HFFc6 (cell line): ENCODE measurements around the gene MPPE1. TPM values are rescaled to one million over a fixed set of nuclear protein-coding genes. Genes with fewer than 3 reads are reported as not detected.

ENCODE experiments used
- DNase-seq: peaks from one replicate; pipeline ENCODE4 v3.0.0-alpha.2; 2018
- H3K27ac Mint-ChIP-seq: 2 replicates; pipeline ENCODE4 v1.8.0; 2020; ENCODE audit warnings: mild to moderate bottlenecking, mixed read lengths
- H3K27me3 Mint-ChIP-seq: 2 replicates; pipeline ENCODE4 v1.8.0; 2021; ENCODE audit warnings: mild to moderate bottlenecking, moderate library complexity, mixed read lengths; ENCODE audit not compliant: insufficient read depth
- H3K36me3 Mint-ChIP-seq: 2 replicates; pipeline ENCODE4 v1.8.0; 2021; ENCODE audit warnings: low read depth, mixed read lengths
- H3K4me1 Mint-ChIP-seq: 2 replicates; pipeline ENCODE4 v1.8.0; 2020; ENCODE audit warnings: low read depth, mixed read lengths
- H3K4me3 Mint-ChIP-seq: 2 replicates; pipeline ENCODE4 v1.8.0; 2020; ENCODE audit warnings: mild to moderate bottlenecking, moderate library complexity, mixed read lengths
- H3K9me3 Mint-ChIP-seq: 2 replicates; pipeline ENCODE4 v1.8.0; 2020; ENCODE audit warnings: mild to moderate bottlenecking, mixed read lengths
- total RNA-seq, 6 experiments: library from RNA; stranded (reverse); fragmentation: NEBNext Ultra II Directional; extraction: Animal tissue kit (Norgen Biotek cat#: 25700); gene quantifications; 2 replicates in 1 of 6; 3 replicates in 5 of 6; pipeline ENCODE4 v1.2.3, GENCODE V29; 2021
- TF ChIP-seq, protein P1 (sequence below): fragments of 200-600 bp; sonication (generic); IDR thresholded peaks from 2 replicates; pipeline ENCODE4 v1.5.0; 2021; ENCODE audit warnings: antibody characterized with exemption, mild to moderate bottlenecking

Gene MPPE1
- total RNA-seq, 6 experiments from 2014 or later, result 23.5 to 28.2 (median 26.0) TPM

DNA sequence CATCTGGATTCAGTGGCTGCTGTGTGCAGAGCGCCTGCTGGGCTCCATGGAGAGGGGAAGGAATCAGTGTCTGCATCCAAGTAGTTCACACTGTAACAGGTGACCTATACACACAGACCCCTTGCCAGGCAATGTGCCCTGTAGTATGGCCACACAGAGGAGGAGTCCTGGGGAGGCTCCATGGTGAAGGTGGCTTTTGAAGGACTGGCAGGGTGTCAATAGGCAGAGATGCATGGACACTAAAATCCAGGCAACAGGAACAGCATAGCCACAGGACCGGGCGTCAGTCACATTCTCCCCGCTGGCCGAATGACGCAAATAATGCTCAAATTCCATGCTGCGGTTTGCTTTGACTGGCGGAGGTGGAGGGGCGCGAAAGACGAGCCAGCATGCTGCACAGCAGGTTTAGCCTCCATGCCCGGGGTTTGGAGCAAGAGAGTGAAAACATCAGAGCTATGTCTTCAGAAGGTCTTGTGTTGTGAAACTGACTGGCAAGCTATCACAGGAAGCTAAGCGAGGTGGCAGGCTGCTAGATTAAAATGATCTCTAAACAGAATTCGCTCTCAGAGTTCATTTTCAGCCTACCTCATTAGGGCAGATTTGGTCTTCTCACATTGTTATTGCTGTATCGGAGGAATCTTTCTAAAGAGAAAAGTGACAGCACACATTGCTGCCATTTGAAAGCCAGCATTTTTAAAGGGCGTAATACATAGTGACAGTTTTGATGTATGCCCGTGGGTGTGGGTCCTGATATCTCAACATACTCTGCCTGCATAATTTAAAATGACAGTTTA lies 58.1 kb downstream of the MPPE1 start:
- H3K27me3 Mint-ChIP-seq, result peaks cover 8% of the 10 kb centered on the region
- peak; percentile 88 for DNase-seq
- H3K9me3 Mint-ChIP-seq, result no peaks in the 10 kb centered on the region
- peak overlapping the region; percentile 100 for H3K4me3 Mint-ChIP-seq
- peak overlapping the region; percentile 100 for H3K27ac Mint-ChIP-seq
- peaks cover 39% of the 10 kb centered on the region for H3K4me1 Mint-ChIP-seq
- H3K36me3 Mint-ChIP-seq, result peaks cover 7% of the 10 kb centered on the region
- TF ChIP-seq, protein P1, sequence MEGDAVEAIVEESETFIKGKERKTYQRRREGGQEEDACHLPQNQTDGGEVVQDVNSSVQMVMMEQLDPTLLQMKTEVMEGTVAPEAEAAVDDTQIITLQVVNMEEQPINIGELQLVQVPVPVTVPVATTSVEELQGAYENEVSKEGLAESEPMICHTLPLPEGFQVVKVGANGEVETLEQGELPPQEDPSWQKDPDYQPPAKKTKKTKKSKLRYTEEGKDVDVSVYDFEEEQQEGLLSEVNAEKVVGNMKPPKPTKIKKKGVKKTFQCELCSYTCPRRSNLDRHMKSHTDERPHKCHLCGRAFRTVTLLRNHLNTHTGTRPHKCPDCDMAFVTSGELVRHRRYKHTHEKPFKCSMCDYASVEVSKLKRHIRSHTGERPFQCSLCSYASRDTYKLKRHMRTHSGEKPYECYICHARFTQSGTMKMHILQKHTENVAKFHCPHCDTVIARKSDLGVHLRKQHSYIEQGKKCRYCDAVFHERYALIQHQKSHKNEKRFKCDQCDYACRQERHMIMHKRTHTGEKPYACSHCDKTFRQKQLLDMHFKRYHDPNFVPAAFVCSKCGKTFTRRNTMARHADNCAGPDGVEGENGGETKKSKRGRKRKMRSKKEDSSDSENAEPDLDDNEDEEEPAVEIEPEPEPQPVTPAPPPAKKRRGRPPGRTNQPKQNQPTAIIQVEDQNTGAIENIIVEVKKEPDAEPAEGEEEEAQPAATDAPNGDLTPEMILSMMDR, result no peak

DNA sequence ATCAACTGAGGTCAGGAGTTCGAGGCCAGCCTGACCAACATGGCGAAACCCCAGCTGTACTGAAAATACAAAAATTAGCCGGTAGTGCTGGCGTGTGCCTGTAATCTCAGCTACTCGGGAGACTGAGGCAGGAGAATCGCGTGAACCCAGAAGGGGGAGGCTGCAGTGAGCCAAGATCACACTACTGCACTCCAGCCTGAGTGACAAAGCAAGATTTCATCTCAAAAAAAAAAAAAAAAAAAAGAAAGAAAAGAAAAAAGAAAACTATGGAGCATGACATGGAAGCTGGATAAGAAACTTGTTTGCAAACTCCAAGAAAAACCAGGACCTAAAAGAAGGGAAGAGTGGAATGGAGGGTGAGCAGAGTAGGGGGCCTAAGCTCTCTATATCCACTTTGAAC lies 58.8 kb downstream of the MPPE1 start:
- peaks cover 8% of the 10 kb centered on the region for H3K27me3 Mint-ChIP-seq
- peaks cover 39% of the 10 kb centered on the region for H3K4me1 Mint-ChIP-seq
- TF ChIP-seq, protein P1, result no peak
- no peaks in the 10 kb centered on the region for H3K9me3 Mint-ChIP-seq
- peak overlapping the region; percentile 100 for H3K4me3 Mint-ChIP-seq
- DNase-seq, result no peak
- H3K27ac Mint-ChIP-seq, result peak overlapping the region; percentile 100
- peaks cover 7% of the 10 kb centered on the region for H3K36me3 Mint-ChIP-seq

DNA sequence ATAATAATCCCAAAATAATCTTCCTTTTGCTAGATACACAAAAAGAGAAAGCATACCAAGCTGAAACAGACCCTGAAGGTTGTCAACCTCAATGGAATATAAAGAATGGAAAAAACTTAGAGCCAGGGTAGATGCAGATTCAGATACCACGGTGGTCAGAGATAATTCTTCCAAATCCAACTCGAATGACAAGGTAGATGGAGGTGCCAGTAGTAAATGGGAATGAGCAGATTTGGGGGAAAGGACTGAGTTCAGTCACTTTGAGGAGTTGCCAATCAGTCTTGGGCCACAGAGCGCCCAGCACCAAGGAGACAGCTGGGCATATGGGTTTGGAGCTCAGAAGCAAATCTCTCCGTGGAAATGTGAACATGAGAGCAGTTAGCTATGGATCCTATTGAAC lies 60.3 kb downstream of the MPPE1 start:
- no peak for DNase-seq
- Mint-ChIP-seq H3K9me3 (no peaks in the 10 kb centered on the region), H3K27me3 (peaks cover 12% of the 10 kb centered on the region), H3K4me1 (peaks cover 29% of the 10 kb centered on the region), H3K36me3 (peaks cover 7% of the 10 kb centered on the region), H3K4me3 (no peak overlapping the region), H3K27ac (no peak overlapping the region)
- TF ChIP-seq, protein P1, result no peak

DNA sequence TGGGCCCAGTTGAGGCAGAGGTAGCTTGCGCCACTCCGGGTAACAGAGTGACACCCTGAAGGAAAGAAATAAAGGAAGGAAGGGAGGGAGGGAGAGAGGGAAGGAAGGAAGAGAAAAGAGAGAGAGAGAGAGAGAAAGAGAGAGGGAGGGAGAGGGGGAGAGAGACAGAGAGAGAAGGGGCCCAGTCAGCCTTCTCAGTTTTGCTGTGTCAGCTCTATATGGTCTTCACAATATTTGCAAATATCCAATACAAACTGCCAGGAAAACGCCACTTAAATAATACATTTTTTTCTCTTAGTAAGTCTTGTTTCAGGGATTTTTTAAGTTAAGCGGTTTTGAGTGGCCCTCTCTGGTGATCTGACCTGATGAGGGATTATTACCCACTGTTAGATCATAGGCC lies 62.5 kb downstream of the MPPE1 start:
- no peaks in the 10 kb centered on the region for H3K36me3 Mint-ChIP-seq
- TF ChIP-seq, protein P1, result no peak
- no peak for DNase-seq

DNA sequence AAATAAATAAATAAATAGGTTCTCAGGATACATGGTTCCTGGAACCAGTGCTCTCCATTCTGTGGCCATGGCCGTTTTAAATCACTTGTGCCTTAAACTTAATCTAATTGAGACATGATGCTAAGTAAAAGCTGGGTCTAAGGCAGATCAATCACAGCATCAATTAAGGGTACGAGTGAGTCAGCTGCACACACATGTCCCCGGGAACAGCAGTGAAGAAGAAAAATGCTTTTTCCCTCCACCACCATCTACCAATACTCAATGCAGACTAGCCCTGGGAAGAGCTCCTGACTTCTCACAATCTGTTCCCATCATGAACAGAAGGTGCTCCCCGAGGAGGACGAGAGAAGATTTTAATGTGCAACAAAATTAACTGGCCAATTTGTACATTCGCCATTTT lies 63.7 kb downstream of the MPPE1 start:
- Mint-ChIP-seq H3K4me1 (peaks cover 6% of the 10 kb centered on the region), H3K27me3 (peaks cover 4% of the 10 kb centered on the region; the same call in 1 of the 2 replicates), H3K27ac (no peak overlapping the region), H3K4me3 (no peak overlapping the region), H3K36me3 (no peaks in the 10 kb centered on the region), H3K9me3 (no peaks in the 10 kb centered on the region)
- DNase-seq, result no peak
- TF ChIP-seq, protein P1, result no peak

More for the DNA sequence above, 62.5 kb downstream of the MPPE1 start:
- Mint-ChIP-seq H3K9me3 (no peaks in the 10 kb centered on the region), H3K27ac (no peak overlapping the region), H3K4me3 (no peak overlapping the region), H3K27me3 (peaks cover 8% of the 10 kb centered on the region; the same call in 1 of the 2 replicates), H3K4me1 (peaks cover 18% of the 10 kb centered on the region)
